ENCODE data around the gene BRSK2. TPM values are rescaled to one million over a fixed set of nuclear protein-coding genes. Genes with fewer than 3 reads are reported as not detected.

BRSK2 gene
- total RNA-seq, 1 donor from 2014 or later, result 0.11 TPM

GRCh38 chr11:1488575-1489180 is 98.9 kb downstream of the BRSK2 start:
- H3K4me1 Mint-ChIP-seq, result peaks cover 52% of the 10 kb centered on the region
- no peak overlapping the region for H3K4me3 Mint-ChIP-seq
- ATAC-seq (ENCODE audit: low read depth) (no peak), DNase-seq (no peak)
- POLR2A ChIA-PET, result no interaction called here
- no peaks in the 10 kb centered on the region for H3K9me3 Mint-ChIP-seq
- H3K36me3 Mint-ChIP-seq (ENCODE audit: low read depth), result peaks cover 4% of the 10 kb centered on the region
- CTCF ChIA-PET, result no interaction called here
- no peak for TF ChIP-seq CTCF (IDR thresholded peaks at IDR 0.05)
- intact Hi-C loops (cut with micrococcal nuclease), result loop anchor here (10.0 kb wide), 1 partner anchor 624 kb away; no protein-coding TSS in a partner anchor
- H3K27me3 Mint-ChIP-seq, result no peaks in the 10 kb centered on the region
- no peak overlapping the region for H3K27ac Mint-ChIP-seq

GRCh38 chr11:1490651-1491050 is 100.9 kb downstream of the BRSK2 start:
- intact Hi-C loops (cut with micrococcal nuclease), result no loop called here
- H3K4me1 Mint-ChIP-seq, result peaks cover 58% of the 10 kb centered on the region

GRCh38 chr11:1491379-1491778 is 101.6 kb downstream of the BRSK2 start:
- intact Hi-C loops (cut with micrococcal nuclease), result no loop called here
- DNase-seq (no peak), ATAC-seq (ENCODE audit: low read depth) (no peak)
- POLR2A ChIA-PET, result no interaction called here
- H3K4me1 Mint-ChIP-seq, result peaks cover 57% of the 10 kb centered on the region
- H3K9me3 Mint-ChIP-seq, result peaks cover 2% of the 10 kb centered on the region
- H3K4me3 Mint-ChIP-seq, result no peak overlapping the region
- CTCF ChIA-PET, result no interaction called here
- peaks cover 3% of the 10 kb centered on the region for H3K36me3 Mint-ChIP-seq (ENCODE audit: low read depth)
- no peak for TF ChIP-seq CTCF (IDR thresholded peaks at IDR 0.05)
- no peak overlapping the region for H3K27ac Mint-ChIP-seq
- no peaks in the 10 kb centered on the region for H3K27me3 Mint-ChIP-seq

More at GRCh38 chr11:1490651-1491050, 100.9 kb downstream of the BRSK2 start:
- Mint-ChIP-seq H3K4me3 (no peak overlapping the region), H3K27me3 (no peaks in the 10 kb centered on the region), H3K27ac (no peak overlapping the region), H3K36me3 (ENCODE audit: low read depth) (no peaks in the 10 kb centered on the region), H3K9me3 (no peaks in the 10 kb centered on the region)
- TF ChIP-seq CTCF (IDR thresholded peaks at IDR 0.05), result no peak
- no peak for ATAC-seq (ENCODE audit: low read depth)
- ChIA-PET CTCF (no interaction called here), POLR2A (no interaction called here)
- no peak for DNase-seq

- Mint-ChIP-seq H3K27me3 (no peaks in the 10 kb centered on the region), H3K4me3 (peak overlapping the region; percentile 7), H3K36me3 (ENCODE audit: low read depth) (peaks cover 18% of the 10 kb centered on the region), H3K9me3 (peaks cover 2% of the 10 kb centered on the region), H3K27ac (peak overlapping the region; percentile 32), H3K4me1 (peaks cover 61% of the 10 kb centered on the region)
- ChIA-PET POLR2A (no interaction called here), CTCF (no interaction called here)
- no peak for ATAC-seq (ENCODE audit: low read depth)
- intact Hi-C loops (cut with micrococcal nuclease), result no loop called here
- no peak for DNase-seq
- no peak for TF ChIP-seq CTCF (IDR thresholded peaks at IDR 0.05)
These were observed 104.0 kb downstream of the BRSK2 start for GRCh38 chr11:1493650-1494244.

- intact Hi-C loops (cut with micrococcal nuclease), result no loop called here
- Mint-ChIP-seq H3K27me3 (no peaks in the 10 kb centered on the region), H3K4me3 (no peak overlapping the region), H3K27ac (no peak overlapping the region), H3K9me3 (peaks cover 2% of the 10 kb centered on the region), H3K4me1 (peaks cover 55% of the 10 kb centered on the region), H3K36me3 (ENCODE audit: low read depth) (peaks cover 24% of the 10 kb centered on the region)
- ATAC-seq (ENCODE audit: low read depth), result no peak
- no peak for DNase-seq
- ChIA-PET CTCF (no interaction called here), POLR2A (no interaction called here)
- TF ChIP-seq CTCF (IDR thresholded peaks at IDR 0.05), result no peak
These were observed 104.9 kb downstream of the BRSK2 start for GRCh38 chr11:1494650-1495049.

Data from activated B cell treated with CpG ODN at 0.5 μM for 24 hours (primary cell).